Measurements from ENCODE around the gene BICRA.

Gene BICRA

DNA sequence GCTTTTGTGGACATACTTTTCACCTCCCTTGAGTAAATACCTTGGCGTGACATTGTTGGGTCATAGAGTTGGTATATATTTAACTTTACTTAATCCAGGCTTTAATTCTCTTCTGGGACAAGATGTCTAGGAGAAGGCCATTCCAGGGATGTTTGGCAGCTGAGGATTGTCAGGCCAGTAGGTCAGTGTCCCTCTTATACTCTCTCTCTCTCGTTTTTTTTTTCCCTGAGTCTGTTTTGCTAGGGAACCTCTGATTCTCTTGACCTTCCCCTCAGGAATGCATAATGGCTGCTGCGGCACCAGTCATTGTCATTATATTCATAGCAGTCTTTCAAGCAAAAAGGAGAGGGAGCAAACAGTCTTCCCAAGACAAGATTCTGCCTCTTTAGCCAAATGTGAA, 48.8 kb downstream of the BICRA start:
- no peak for FAIRE-seq
- TF ChIP-seq, protein P1, sequence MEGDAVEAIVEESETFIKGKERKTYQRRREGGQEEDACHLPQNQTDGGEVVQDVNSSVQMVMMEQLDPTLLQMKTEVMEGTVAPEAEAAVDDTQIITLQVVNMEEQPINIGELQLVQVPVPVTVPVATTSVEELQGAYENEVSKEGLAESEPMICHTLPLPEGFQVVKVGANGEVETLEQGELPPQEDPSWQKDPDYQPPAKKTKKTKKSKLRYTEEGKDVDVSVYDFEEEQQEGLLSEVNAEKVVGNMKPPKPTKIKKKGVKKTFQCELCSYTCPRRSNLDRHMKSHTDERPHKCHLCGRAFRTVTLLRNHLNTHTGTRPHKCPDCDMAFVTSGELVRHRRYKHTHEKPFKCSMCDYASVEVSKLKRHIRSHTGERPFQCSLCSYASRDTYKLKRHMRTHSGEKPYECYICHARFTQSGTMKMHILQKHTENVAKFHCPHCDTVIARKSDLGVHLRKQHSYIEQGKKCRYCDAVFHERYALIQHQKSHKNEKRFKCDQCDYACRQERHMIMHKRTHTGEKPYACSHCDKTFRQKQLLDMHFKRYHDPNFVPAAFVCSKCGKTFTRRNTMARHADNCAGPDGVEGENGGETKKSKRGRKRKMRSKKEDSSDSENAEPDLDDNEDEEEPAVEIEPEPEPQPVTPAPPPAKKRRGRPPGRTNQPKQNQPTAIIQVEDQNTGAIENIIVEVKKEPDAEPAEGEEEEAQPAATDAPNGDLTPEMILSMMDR (IDR thresholded peaks at IDR 0.05; ENCODE audit: insufficient read depth, missing control alignments), result no peak
- no peak for DNase-seq (ENCODE audit: insufficient read length, low spot score)

DNA sequence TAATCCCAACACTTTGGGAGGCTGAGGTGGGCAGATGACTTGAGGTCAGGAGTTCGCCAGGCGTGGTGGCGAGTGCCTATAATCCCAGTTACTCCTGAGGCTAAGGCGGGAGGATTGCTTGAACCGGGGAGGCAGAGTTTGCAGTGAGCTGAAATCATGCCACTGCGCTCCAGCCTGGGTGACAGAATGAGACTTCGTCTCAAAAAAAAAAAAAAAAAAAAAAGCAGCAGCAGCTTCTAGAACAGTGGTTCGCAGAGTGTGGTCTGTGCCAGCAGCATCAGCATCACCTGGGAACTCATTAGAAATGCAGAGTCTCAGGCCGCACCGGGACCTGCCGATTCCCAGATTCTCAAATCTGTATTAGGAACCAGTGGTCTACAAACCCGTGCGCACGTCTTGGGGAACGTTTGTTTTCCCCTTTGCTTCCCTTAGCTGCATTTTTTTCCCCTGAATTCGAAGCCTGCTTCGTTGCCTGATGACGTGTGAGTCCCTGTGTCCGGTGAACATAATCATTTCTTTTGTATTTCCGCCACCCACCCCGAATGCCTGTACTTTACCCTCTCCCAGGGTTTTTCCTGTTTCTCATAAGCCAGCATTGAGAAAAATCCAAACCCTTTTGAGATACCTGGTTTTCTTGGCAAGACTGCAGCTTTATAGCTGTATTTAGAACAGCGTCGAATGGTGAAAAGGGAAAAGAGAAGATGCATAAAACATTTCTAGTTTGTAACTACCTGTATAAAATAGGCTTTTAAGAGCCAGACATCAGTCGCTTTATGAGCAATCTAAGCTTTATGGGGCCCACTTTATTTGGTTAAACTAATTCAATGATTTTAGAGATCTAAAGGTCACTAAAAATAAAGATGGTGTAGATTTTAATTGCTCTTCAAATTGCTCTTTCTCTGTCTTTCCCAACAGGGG, 49.8 kb downstream of the BICRA start:
- no peak for FAIRE-seq
- DNase-seq (ENCODE audit: insufficient read length, low spot score), result no peak
- TF ChIP-seq, protein P1 (IDR thresholded peaks at IDR 0.05; ENCODE audit: insufficient read depth, missing control alignments), result no peak

DNA sequence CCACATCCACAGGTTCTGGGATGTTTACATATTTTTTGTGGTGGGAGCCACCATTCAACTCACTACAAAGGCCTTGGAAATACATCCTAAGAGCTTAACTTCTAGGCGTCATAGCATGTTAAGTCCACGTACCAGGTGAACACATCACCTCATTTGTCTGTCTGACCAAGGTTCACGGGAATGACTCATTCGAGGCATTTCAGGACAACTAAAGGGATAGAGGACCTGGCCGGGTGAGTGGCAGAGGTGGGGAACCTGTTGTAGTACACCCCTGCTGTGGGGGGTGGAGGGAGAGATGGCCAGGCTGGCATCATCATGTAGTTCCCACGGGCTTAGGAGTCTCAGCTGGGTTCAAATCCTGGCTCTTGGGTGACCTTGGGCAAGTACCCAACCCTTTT, 51.5 kb downstream of the BICRA start:
- no peak for FAIRE-seq
- no peak for DNase-seq (ENCODE audit: insufficient read length, low spot score)
- TF ChIP-seq, protein P1 (IDR thresholded peaks at IDR 0.05; ENCODE audit: insufficient read depth, missing control alignments), result no peak

DNA sequence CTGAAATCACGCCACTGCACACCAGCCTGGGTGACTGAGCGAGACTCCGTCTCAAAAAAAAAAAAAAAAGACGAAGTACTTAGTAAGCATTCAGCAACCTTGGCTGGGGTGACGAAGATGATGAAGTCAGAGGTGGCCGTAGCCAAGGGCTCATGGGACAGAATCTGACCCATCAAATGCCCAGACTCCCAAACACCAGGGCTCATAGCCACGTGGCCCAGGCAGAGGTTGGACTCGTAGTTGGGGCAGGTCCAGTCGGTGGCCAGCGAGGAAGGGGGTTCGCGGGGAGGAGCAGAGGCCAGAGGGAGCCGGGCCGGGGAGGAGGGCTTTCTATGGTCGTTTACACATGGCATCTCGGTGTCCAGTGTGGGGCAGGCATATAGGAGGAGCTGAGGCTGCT, 52.2 kb downstream of the BICRA start:
- TF ChIP-seq, protein P1 (IDR thresholded peaks at IDR 0.05; ENCODE audit: insufficient read depth, missing control alignments), result no peak
- FAIRE-seq (no peak), DNase-seq (ENCODE audit: insufficient read length, low spot score) (no peak)

DNA sequence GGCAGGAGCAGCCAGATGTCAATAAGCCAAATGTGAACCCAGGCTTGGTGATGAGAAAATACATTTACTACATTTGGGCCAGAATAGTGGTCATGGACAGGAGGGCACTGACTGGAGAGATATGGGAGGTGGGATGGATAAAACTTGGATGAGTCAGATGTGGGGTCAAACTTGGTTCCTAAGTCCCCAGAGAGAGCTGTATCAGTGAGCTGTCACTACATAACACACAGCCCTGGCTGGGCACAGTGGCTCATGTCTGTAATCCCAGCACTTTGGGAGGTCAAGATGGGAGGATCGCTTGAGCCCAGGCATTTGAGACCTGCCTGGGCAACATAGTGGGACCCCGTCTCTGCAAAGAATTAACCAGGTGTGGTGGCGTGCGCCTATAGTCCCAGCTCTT, 52.7 kb downstream of the BICRA start:
- FAIRE-seq (no peak), DNase-seq (ENCODE audit: insufficient read length, low spot score) (no peak)
- TF ChIP-seq, protein P1 (IDR thresholded peaks at IDR 0.05; ENCODE audit: insufficient read depth, missing control alignments), result no peak

DNA sequence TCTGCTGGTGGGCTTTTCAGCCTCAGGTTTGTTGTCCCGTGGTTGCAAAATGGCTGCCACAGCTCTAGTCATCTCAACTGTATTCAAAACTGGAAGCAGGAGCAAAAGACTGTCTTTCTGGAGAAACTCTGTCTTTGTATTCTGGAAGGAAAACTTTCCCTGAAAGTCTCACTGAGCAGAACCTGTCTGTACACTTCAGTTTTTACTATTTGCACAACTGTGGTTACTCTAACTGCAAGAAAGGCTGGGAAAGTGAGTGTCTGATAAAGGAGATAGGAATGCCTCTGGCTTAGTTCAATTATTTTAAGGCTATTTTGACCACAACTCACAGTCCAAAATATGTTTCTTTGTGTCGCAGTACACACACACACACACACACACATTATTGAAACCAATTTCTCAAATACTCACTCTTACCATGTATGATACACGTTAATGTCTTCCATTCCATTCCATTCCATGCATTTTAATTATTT, 54.5 kb downstream of the BICRA start:
- DNase-seq (ENCODE audit: insufficient read length, low spot score), result no peak
- TF ChIP-seq, protein P1 (IDR thresholded peaks at IDR 0.05; ENCODE audit: insufficient read depth, missing control alignments), result no peak
- FAIRE-seq, result no peak
